ENCODE measurements around the gene LPIN1. TPM values are rescaled to one million over a fixed set of nuclear protein-coding genes. Genes with fewer than 3 reads are reported as not detected.

Gene LPIN1
- total RNA-seq, 4 donors from 2014 or later, result 28.7 to 47.0 (median 39.6) TPM

- Histone ChIP-seq H3K27me3 (no peaks in the 10 kb centered on the region), H3K4me1 (peaks cover 4 to 13% of the 10 kb centered on the region in 2 donors), H3K4me3 (replicated peaks in 1 of 3) (no peak overlapping the region), H3K36me3 (no peaks in the 10 kb centered on the region), H3K27ac (no peak overlapping the region), H3K9me3 (no peaks in the 10 kb centered on the region)
- intact Hi-C loops (cut with DNase I), result no loop called here
- TF ChIP-seq, protein P1, sequence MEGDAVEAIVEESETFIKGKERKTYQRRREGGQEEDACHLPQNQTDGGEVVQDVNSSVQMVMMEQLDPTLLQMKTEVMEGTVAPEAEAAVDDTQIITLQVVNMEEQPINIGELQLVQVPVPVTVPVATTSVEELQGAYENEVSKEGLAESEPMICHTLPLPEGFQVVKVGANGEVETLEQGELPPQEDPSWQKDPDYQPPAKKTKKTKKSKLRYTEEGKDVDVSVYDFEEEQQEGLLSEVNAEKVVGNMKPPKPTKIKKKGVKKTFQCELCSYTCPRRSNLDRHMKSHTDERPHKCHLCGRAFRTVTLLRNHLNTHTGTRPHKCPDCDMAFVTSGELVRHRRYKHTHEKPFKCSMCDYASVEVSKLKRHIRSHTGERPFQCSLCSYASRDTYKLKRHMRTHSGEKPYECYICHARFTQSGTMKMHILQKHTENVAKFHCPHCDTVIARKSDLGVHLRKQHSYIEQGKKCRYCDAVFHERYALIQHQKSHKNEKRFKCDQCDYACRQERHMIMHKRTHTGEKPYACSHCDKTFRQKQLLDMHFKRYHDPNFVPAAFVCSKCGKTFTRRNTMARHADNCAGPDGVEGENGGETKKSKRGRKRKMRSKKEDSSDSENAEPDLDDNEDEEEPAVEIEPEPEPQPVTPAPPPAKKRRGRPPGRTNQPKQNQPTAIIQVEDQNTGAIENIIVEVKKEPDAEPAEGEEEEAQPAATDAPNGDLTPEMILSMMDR (IDR thresholded peaks at IDR 0.05), result no peak
- no peak for TF ChIP-seq POLR2A (IDR thresholded peaks at IDR 0.05)
- WGBS, 2 donors, result 53 to 79% methylated on average over 5 of the region's 5 CpGs
- DNase-seq, result peak; percentile 27 to 69
These were observed 45.2 kb upstream of the LPIN1 start for GRCh38 chr2:11701206-11701605.

GRCh38 chr2:11701751-11702301, 44.6 kb upstream of the LPIN1 start:
- DNase-seq, result no peak
- Histone ChIP-seq H3K27me3 (no peaks in the 10 kb centered on the region), H3K4me3 (replicated peaks in 1 of 3) (no peak overlapping the region), H3K9me3 (no peaks in the 10 kb centered on the region), H3K4me1 (peaks cover 4 to 11% of the 10 kb centered on the region in 2 donors), H3K27ac (no peak overlapping the region), H3K36me3 (no peaks in the 10 kb centered on the region)
- intact Hi-C loops (cut with DNase I), result no loop called here
- WGBS, 2 donors, result 67 to 79% methylated on average over 14 of the region's 14 CpGs
- TF ChIP-seq, protein P1 (IDR thresholded peaks at IDR 0.05), result no peak
- no peak for TF ChIP-seq POLR2A (IDR thresholded peaks at IDR 0.05)

GRCh38 chr2:11702946-11703345, 43.5 kb upstream of the LPIN1 start:
- WGBS, 2 donors, result 89 to 94% methylated on average over 2 of the region's 2 CpGs
- Histone ChIP-seq H3K27me3 (no peaks in the 10 kb centered on the region), H3K4me1 (no peaks in the 10 kb centered on the region), H3K4me3 (replicated peaks in 1 of 3) (no peak overlapping the region), H3K36me3 (no peaks in the 10 kb centered on the region), H3K27ac (no peak overlapping the region), H3K9me3 (no peaks in the 10 kb centered on the region)
- no peak for DNase-seq
- TF ChIP-seq POLR2A (IDR thresholded peaks at IDR 0.05), result no peak
- TF ChIP-seq, protein P1 (IDR thresholded peaks at IDR 0.05), result no peak
- intact Hi-C loops (cut with DNase I), result no loop called here

DNA sequence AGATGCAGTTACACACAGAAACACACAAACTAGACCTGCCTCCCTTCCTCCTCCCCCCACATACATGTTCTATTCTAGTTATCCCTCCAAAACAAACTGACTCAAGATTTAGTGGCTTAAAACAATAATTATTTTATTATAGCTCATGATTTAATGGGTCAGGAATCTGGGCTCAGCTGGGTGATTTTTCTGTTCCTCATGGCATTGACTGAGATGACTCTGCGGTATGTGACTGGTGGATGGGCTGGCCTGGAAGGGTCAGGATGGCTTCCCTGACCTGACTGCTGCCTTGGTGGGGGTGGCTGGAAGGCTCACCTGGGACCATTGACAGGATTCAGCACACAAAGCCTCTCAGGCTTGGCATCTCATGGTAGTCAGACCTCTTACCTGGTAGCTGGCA, 42.7 kb upstream of the LPIN1 start:
- Histone ChIP-seq H3K4me3 (replicated peaks in 1 of 3) (no peak overlapping the region), H3K9me3 (no peaks in the 10 kb centered on the region), H3K27me3 (no peaks in the 10 kb centered on the region), H3K36me3 (no peaks in the 10 kb centered on the region), H3K27ac (no peak overlapping the region), H3K4me1 (no peaks in the 10 kb centered on the region)
- intact Hi-C loops (cut with DNase I), result no loop called here
- TF ChIP-seq, protein P1 (IDR thresholded peaks at IDR 0.05), result no peak
- no peak for TF ChIP-seq POLR2A (IDR thresholded peaks at IDR 0.05)
- WGBS, 2 donors, result 85 to 87% methylated on average over 1 of the region's 1 CpG
- DNase-seq, result no peak

DNA sequence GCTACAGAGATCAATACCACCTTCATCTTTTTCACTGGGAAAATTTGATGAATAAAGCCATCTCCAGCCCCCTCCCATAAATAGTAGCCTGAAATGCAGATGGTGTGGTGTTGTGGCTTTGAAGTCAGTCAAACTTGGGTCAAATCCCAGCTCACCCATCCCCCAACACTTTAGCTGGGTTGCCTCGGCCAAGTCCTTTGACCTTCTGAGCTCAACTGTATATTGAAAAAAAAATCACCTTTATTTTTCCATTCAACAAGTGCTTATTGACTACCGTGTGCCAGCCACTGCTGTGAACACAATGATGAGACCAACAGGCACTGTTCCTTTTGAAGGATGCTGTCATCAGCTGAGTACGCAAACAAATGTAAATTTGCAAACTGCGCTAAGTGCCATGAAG, 41.4 kb upstream of the LPIN1 start:
- intact Hi-C loops (cut with DNase I), result no loop called here
- 93 to 95% methylated on average over 4 of the region's 4 CpGs for WGBS, 2 donors
- H3K4me3 ChIP-seq (replicated peaks in 1 of 3), result no peak overlapping the region
- H3K36me3 ChIP-seq, result no peaks in the 10 kb centered on the region
- TF ChIP-seq, protein P1 (IDR thresholded peaks at IDR 0.05), result no peak
- TF ChIP-seq POLR2A (IDR thresholded peaks at IDR 0.05), result no peak
- no peak for DNase-seq
- no peaks in the 10 kb centered on the region for H3K27me3 ChIP-seq
- H3K27ac ChIP-seq, result no peak overlapping the region
- H3K4me1 ChIP-seq, result no peaks in the 10 kb centered on the region
- H3K9me3 ChIP-seq, result no peaks in the 10 kb centered on the region
